Measurements from ENCODE around the gene ATRIP.

ATRIP gene

GRCh38 chr3:48410205-48411040 is 36.1 kb upstream of the ATRIP start:
- no peak for DNase-seq (ENCODE audit: low spot score)

GRCh38 chr3:48411041-48411588 is 35.4 kb upstream of the ATRIP start:
- DNase-seq (ENCODE audit: low spot score): no peak

DNA sequence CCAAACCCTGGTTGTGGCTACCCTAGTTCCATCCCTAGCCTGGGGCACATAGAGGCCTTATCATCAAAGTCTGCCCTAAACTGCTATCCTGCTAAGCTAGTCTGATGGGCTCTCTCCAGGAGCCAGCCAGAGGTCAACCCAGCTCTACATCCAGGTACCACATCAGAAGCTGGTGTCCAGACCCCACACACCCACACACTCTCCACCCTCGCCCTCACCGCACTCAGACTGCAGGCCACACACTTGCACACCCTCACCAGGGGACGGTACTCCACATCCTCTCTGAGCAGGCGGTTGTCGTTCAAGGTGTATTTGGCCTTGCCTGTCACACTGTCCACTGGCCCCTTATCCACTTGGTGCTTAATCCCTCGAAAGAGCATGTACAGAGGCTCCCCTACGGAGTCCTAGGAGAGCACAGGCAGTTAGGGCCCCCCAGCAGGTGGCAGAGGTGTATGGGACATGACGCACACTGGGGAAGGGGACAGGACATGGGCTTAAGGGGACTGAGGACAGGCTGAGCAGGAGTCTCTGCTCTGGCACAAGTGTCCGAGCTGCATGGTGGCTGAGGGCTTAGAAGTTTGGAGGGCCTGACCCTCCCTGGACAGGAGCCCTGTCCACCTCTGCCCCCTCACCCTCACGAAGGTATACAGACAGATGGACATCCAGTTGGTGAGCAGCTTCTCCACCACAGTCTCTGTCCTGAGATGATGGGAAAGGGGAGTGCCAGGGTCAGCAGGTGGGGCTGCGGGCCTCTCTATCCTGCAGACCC is 34.7 kb upstream of the ATRIP start:
- DNase-seq (ENCODE audit: low spot score): no peak

DNA sequence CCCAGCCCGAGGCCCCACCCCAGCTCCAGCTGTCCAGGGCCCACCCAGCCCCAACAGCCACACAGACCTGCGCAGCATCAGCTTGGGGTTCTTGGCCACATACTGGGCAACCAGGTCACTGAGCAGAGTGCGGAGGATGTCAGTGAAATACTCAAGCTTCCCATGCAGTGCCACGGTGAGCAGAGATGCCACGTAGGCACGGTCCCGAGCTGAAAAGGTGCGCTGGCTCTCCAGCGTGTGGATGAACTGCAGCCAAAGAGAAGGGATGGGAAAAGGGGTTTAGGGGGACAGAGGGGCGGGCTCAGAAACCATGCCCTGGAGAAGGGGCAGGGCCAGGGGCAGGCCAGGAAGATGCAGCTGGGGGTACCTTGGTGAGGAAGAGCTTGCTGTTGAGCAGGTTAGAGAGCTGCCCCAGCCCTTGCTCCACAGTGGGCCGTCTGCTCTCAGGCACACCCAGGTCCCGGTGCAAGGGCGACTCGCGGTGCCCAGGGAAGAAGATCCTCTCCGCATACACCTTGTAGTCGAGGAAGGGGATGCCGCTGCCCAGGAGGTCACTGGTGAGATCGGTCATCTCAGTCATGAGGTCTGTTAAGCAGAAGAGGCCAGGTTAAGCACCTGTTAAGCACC is 34.0 kb upstream of the ATRIP start:
- no peak for DNase-seq (ENCODE audit: low spot score)

DNA sequence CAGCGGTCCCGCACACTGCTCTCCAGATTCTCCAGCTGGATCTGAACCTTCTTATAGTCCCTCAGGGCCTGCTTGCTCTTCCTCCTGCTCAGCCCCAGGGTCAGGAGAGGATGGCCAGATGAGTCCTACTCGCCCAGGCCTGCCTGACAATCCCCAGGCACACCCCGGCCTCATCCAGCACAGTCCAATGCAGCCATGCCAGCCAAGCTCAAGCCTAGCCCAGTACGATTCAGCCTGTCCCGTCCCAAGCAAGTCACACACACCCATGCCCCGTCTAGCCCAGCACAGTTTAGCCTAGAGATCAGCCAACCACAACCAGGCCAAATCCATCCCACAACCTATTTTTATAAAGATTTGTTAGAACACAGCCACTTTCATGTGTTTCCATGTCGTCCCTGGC is 33.5 kb upstream of the ATRIP start:
- no peak for DNase-seq (ENCODE audit: low spot score)

- no peak for DNase-seq (ENCODE audit: low spot score)
Observed at GRCh38 chr3:48413611-48414010, 32.9 kb upstream of the ATRIP start.

GRCh38 chr3:48414376-48415250 is 31.9 kb upstream of the ATRIP start:
- DNase-seq (ENCODE audit: low spot score): no peak

- no peak for DNase-seq (ENCODE audit: low spot score)
Observed at GRCh38 chr3:48415251-48415953, 31.1 kb upstream of the ATRIP start.

DNA sequence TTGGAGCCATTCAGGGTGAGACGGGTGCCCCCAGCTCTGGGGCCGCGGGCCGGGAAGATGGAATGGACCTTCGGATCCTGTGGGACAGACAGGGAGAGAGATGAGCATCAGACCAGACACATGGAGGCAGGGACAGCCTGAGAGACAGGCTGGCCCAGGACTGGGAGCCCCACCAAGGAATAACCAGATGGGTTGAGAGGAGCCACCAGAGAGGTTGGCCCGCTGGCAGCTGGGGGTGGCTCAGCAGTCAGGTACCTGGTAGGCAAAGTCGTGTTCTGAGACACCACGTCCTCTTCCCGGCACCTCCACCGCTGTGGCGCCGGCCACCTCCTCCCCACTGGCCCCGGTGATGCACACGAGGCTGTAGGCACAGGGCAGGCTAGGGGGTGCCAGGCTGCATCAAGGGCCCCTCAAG is 30.4 kb upstream of the ATRIP start:
- DNase-seq (ENCODE audit: low spot score): no peak

DNA sequence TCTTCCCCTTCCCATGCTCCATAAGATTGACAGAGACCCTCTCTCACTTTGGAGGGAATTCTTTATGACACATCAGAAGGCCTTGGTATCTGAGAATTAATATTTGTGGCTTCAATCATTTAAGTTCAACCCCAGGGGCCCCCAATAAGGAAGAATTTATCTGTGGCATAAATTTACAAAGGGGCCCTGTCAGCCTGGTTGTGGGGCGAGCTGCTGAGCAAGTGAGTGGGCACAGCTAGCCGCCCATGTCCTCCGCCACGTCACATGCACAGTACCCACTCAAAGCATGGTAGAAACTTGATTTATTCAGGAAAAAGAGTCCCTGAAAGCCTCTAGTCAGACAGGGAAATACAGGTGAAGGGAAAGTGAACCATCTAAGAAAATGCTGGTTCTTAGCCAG is 30.0 kb upstream of the ATRIP start:
- DNase-seq (ENCODE audit: low spot score): no peak

DNA sequence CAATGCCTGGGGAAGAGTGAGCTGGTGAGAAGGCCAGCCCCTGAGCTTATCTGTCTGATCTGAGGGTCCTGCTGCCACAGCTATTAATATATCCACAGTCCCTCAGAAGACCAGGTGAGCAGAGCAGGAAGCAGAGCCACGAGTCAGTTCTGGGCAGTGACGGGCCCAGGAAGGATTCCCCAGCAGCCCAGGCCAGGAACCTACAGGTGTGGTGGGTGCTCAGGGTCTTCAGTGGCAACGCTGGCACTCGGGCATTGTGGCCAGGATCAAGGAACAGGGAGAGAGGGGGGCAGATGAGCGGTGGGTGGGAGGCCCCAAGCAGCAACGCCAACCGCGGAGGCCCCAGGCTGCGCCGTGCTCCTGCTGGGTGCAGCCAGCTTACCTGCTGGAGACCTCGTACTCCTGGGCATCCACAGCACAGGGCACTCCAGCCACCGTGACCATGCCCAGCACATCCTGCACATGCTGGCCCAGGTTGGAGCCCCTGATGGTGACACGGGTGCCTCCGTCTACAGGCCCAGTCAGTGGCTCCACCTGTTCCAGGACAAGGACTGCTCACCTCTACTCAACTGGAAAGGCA is 28.9 kb upstream of the ATRIP start:
- no peak for DNase-seq (ENCODE audit: low spot score)

DNA sequence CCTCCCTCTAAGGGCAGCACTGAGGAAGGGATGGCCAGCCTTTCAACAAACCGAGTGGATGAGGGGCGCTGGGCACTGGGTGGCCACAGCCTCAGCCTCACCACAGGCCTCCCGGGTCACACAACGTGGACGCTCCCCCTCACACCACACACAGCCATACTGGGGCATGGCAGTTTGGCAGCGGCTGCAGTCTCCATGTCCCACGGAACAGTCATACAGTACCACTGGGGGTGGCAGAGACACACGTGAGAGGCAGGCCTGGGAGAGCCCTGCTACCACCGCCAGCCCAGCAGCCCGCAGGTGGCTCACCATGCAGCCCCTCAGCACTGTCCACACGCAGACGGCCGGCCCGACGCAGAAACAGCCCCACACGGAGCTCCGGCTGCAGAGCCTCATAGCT is 28.4 kb upstream of the ATRIP start:
- no peak for DNase-seq (ENCODE audit: low spot score)

- no peak for DNase-seq (ENCODE audit: low spot score)
Observed at GRCh38 chr3:48418651-48419050, 27.9 kb upstream of the ATRIP start.

DNA sequence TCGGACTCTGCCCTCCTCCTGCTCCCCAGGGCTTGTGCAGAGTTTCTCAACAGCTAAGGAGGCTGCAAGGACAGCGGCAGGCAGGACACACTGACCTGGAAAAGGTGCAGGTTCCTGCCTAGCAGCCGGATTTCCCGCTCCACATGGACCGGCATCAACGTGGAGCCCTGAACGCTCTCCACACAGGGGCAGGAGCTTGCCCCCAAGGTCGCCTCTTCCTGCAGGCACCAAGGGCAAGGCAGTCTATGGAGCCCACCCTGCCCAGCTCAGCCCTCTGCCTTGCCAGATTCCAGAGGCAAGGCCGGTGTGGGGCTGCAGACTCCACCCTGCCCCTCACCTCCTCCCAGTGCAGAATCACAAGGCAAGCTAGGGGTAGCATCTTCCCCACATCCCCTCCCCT is 27.4 kb upstream of the ATRIP start:
- DNase-seq (ENCODE audit: low spot score): no peak

GRCh38 chr3:48419597-48419996 is 26.9 kb upstream of the ATRIP start:
- no peak for DNase-seq (ENCODE audit: low spot score)

DNA sequence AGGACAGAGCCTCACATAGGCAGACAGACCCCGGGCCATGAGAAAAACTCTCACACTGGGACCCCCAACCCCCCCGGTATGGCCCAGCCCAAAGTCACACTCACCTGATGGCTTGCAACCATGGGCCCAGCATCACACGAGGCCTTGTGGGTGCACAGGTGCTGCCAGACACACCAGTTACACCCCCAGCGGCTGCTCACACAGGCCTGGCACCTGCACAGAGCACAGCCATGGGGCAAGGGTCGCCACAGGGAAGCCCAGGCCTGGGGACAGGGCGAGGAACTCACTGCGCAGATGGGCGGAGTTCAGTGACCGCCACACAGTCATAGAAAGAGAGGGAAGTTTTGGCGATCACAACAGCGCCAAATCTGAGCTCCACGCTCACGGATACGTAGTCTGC is 26.0 kb upstream of the ATRIP start:
- no peak for DNase-seq (ENCODE audit: low spot score)

DNA sequence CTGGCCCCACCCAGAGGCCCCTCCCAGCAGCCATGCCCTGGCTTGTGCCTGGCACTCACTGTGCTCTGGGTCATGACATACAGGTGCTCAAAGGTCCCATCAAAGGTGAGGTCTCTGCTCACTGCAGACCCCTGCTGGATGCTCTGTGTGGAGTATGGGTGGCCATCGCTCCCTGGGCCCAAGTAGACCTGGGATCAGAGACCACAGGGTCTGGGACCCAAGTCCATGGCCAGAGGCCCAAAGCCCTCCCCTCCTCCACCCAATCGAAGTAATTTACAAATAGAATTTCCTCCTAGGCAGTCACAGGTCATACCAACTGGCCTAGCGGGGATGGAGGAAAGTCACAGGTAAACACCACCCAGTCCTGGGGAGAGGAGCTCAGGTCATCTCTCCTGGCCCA is 24.3 kb upstream of the ATRIP start:
- DNase-seq (ENCODE audit: low spot score): no peak

DNA sequence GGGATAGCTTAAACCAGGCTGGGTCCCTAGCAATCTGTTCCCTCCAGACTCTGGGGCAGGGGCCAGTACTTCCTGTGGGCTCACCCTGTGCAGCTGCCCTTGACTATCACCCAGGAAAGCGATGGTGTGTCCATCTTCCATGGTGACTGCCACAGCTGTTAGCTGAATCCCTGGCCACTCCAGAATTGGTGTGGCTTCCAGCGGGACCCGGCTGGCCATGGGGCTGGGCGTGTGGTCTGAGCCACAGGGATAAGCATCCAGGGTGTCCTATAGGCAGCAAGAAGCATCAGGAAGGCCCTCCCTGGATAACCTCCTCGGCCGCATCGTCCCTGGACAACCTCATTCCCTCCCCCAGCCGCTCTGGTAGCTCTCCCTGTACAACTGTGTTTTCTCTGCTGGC is 23.9 kb upstream of the ATRIP start:
- no peak for DNase-seq (ENCODE audit: low spot score)

DNA sequence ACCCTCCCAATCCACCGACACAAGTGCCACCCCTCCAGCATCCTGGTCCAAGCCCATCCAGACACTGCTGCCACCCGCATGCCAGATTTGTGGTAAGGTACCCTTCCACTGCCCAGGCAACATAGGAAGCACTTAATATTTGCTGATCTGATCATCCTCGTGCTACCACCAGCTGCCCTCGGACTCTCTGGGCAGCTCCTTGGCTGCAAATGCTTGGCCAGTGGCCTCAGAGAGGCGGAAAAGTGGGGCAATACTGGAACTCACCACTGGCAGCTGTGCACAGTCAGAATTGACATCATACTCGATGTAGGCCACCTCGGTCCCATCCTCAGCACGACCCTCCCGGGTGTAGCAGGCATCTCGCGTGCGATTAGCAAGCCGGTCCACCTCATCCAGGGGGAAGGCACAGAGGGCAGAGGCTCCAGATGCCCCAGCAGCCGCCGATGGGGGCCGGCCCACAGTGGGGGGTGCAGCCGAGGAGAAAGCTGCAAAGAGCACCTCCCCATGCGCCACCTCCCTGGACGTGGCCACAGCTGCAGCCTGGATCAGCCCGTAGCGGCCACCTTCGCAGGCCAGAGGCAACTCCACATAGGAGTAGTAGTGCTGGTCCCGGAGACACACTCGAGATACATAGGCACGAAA is 23.2 kb upstream of the ATRIP start:
- DNase-seq (ENCODE audit: low spot score): no peak

Measured in CD4-positive, alpha-beta T cell treated with Interleukin-6 at 100 ng/mL for 8 hours (primary cell).